ENCODE data around the gene KSR1. TPM values are rescaled to one million over a fixed set of nuclear protein-coding genes. Genes with fewer than 3 reads are reported as not detected.

Gene KSR1
- total RNA-seq, 1 donor from 2014 or later: 59.6 TPM

GRCh38 chr17:27490391-27490790 is 34.1 kb downstream of the KSR1 start:
- Histone ChIP-seq H3K36me3 (no peaks in the 10 kb centered on the region), H3K27me3 (ENCODE audit: low read depth) (no peaks in the 10 kb centered on the region), H3K9me3 (no peaks in the 10 kb centered on the region), H3K27ac (no peak overlapping the region), H3K4me1 (peaks cover 79% of the 10 kb centered on the region), H3K4me3 (no peak overlapping the region)
- intact Hi-C loops (cut with DNase I): no loop called here
- DNase-seq (no peak), ATAC-seq (no peak)
- no peak for TF ChIP-seq CTCF (IDR thresholded peaks at IDR 0.05)

GRCh38 chr17:27491713-27492190 is 35.5 kb downstream of the KSR1 start:
- DNase-seq (no peak), ATAC-seq (no peak)
- Histone ChIP-seq H3K4me3 (no peak overlapping the region), H3K9me3 (no peaks in the 10 kb centered on the region), H3K4me1 (peaks cover 79% of the 10 kb centered on the region), H3K36me3 (no peaks in the 10 kb centered on the region), H3K27me3 (ENCODE audit: low read depth) (no peaks in the 10 kb centered on the region), H3K27ac (no peak overlapping the region)
- TF ChIP-seq CTCF (IDR thresholded peaks at IDR 0.05): no peak
- intact Hi-C loops (cut with DNase I): no loop called here

- TF ChIP-seq CTCF (IDR thresholded peaks at IDR 0.05): no peak
- H3K27me3 ChIP-seq (ENCODE audit: low read depth): no peaks in the 10 kb centered on the region
- no peak overlapping the region for H3K27ac ChIP-seq
Measured at GRCh38 chr17:27492470-27492869, 36.2 kb downstream of the KSR1 start.

GRCh38 chr17:27493088-27493487 is 36.8 kb downstream of the KSR1 start:
- no peaks in the 10 kb centered on the region for H3K9me3 ChIP-seq
- H3K36me3 ChIP-seq: no peaks in the 10 kb centered on the region
- no peak for TF ChIP-seq CTCF (IDR thresholded peaks at IDR 0.05)
- H3K27me3 ChIP-seq (ENCODE audit: low read depth): no peaks in the 10 kb centered on the region
- no peak overlapping the region for H3K4me3 ChIP-seq
- no peak for ATAC-seq
- peak overlapping the region; percentile 13 for H3K27ac ChIP-seq
- intact Hi-C loops (cut with DNase I): no loop called here
- no peak for DNase-seq
- peaks cover 76% of the 10 kb centered on the region for H3K4me1 ChIP-seq

More at GRCh38 chr17:27492470-27492869, 36.2 kb downstream of the KSR1 start:
- intact Hi-C loops (cut with DNase I): no loop called here
- Histone ChIP-seq H3K4me1 (peaks cover 80% of the 10 kb centered on the region), H3K4me3 (no peak overlapping the region), H3K9me3 (no peaks in the 10 kb centered on the region), H3K36me3 (no peaks in the 10 kb centered on the region)
- no peak for DNase-seq
- no peak for ATAC-seq

- H3K27ac ChIP-seq: peak overlapping the region; percentile 88
- H3K27me3 ChIP-seq (ENCODE audit: low read depth): no peaks in the 10 kb centered on the region
- ATAC-seq (peak; percentile 91 to 93), DNase-seq (peak; percentile 86)
- peaks cover 74% of the 10 kb centered on the region for H3K4me1 ChIP-seq
- peak overlapping the region; percentile 35 for H3K4me3 ChIP-seq
- no peaks in the 10 kb centered on the region for H3K36me3 ChIP-seq
- intact Hi-C loops (cut with DNase I): no loop called here
- no peaks in the 10 kb centered on the region for H3K9me3 ChIP-seq
- peak; percentile 48 for TF ChIP-seq CTCF (IDR thresholded peaks at IDR 0.05)
Measured at GRCh38 chr17:27494192-27495091, 38.2 kb downstream of the KSR1 start.
